ENCODE measurements around the gene LDLRAD3.

The LDLRAD3 gene

GRCh38 chr11:35923452-35923851, 20.4 kb upstream of the LDLRAD3 start:
- H3K4me3 ChIP-seq (ENCODE audit: low read length) = no peak overlapping the region
- DNase-seq (ENCODE audit: low read depth, low spot score) = no peak

DNA sequence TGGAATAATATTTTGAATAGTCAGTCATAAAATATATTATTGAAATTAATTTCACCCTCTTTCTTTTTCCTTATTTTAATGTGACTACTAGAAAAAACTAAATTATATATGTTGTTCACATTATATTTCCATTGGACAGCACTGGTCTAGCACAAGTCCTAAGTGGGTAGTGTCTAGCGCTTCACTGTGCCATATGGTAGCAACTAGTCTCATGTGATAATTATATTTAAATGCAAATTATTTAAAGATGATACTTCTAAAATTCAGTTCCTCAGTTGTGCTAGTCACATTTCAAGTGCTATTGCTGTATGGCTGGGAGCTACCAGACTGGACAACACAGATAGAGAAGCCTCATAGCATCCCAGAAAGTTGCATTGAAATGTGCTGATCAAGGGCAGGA, 19.1 kb upstream of the LDLRAD3 start:
- no peak for DNase-seq (ENCODE audit: low read depth, low spot score)
- H3K4me3 ChIP-seq (ENCODE audit: low read length) = no peak overlapping the region

DNA sequence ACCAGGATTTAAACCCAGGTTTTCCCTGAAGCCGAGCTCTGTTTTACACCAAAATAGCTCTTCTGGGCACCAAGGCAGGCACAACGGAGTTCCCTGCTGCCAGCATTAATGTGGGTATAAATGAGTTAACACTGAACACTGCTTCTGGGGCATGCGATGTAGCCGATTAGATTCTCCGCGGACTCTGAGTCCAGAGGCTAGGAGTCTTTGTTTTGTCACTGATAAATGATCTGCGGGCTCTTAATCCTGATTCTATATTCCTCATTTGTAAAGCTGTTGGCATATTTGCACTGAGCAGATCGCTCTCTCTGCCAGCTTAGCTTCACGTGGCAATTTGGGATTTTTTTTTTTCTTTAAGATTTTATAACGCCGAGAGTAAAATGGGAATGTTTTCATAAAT, 16.8 kb upstream of the LDLRAD3 start:
- no peak for DNase-seq (ENCODE audit: low read depth, low spot score)
- H3K4me3 ChIP-seq (ENCODE audit: low read length) = no peak overlapping the region

- H3K4me3 ChIP-seq (ENCODE audit: low read length) = no peak overlapping the region
- no peak for DNase-seq (ENCODE audit: low read depth, low spot score)
These were observed 16.2 kb upstream of the LDLRAD3 start for GRCh38 chr11:35927682-35928081.

DNA sequence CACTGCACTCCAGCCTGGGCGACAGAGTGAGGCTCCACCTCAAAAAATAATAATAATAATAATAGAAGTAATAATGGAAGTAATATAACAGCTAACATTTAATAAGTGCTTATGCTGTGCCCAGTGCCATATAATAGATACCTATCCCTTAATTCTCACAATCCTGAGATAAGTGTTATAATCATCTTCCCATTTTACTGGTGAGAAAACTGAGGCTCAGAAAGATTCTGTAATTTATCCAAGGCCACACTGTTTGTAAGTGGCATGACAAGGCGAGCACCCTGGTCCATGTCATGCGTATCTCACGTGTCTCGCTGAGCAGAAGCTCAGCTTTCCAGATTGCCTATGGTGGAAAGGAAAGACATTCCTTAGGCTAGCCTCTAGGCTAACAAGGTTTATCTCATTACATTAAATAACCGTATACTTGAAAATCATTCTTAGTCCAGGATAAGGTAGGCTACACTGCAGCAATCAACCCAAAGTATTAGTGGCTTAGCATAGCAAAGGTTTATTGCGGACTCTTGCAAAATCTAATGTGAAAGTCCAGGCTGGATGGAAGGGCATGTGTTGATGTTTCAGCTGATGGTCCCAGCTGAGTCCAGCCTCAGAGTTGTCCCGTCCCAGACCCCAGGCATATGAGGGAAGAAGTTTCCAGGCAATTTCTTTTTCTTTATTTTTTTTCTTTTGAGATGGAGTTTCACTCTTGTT, 15.0 kb upstream of the LDLRAD3 start:
- H3K4me3 ChIP-seq (ENCODE audit: low read length) = no peak overlapping the region
- no peak for DNase-seq (ENCODE audit: low read depth, low spot score)

- DNase-seq (ENCODE audit: low read depth, low spot score) = no peak
- no peak overlapping the region for H3K4me3 ChIP-seq (ENCODE audit: low read length)
These were observed 13.4 kb upstream of the LDLRAD3 start for GRCh38 chr11:35930466-35930865.

GRCh38 chr11:35932121-35932520, 11.7 kb upstream of the LDLRAD3 start:
- H3K4me3 ChIP-seq (ENCODE audit: low read length) = no peak overlapping the region
- DNase-seq (ENCODE audit: low read depth, low spot score) = no peak

- no peak for DNase-seq (ENCODE audit: low read depth, low spot score)
- no peak overlapping the region for H3K4me3 ChIP-seq (ENCODE audit: low read length)
These were observed 11.1 kb upstream of the LDLRAD3 start for GRCh38 chr11:35932681-35933319.

DNA sequence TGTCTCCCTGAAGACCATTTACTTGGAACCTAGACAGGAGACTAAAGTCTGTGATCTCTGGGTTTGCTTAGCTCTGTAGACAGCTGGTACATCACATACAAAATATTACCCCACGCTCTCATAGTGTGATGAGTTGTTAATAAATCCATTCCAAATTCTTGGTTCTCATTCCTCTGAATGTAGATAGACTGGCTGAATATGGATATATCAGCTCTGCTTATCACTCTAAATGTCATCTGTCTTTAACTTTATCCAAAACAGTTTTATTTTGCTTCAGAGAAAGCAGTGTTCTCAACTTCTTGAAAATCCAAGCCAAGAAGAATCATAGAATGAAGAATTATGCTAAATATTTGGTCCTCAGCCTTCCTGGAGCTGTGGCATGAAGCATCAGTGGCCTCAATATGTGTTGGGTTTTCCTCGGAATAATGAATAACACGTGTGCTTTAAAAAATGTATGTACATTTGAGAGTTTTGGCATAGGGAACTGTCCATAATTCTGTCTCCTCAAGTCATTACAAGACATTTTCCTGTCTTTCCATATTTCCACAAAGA, 10.5 kb upstream of the LDLRAD3 start:
- H3K4me3 ChIP-seq (ENCODE audit: low read length) = no peak overlapping the region
- no peak for DNase-seq (ENCODE audit: low read depth, low spot score)

DNA sequence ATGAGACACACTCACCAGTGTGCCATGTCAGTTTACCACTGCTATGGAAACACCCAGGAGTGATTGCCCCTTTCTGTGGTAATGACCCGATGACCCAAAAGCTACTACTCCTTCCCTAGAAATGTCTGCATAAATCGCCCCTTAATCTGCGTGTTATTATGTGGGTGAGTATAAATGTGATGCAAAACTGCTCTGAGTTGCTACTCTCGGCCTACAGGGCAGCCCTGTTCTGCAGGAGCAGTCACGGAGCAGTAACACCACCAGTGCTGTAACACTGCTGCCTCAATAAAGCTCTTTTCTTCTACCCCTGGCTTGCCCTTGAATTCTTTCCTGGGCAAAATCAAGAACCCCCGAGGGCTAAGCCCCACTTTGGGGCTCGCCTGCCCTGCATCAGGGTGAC, 9.6 kb upstream of the LDLRAD3 start:
- DNase-seq (ENCODE audit: low read depth, low spot score) = no peak
- no peak overlapping the region for H3K4me3 ChIP-seq (ENCODE audit: low read length)

- no peak overlapping the region for H3K4me3 ChIP-seq (ENCODE audit: low read length)
- no peak for DNase-seq (ENCODE audit: low read depth, low spot score)
These were observed 8.9 kb upstream of the LDLRAD3 start for GRCh38 chr11:35934981-35935380.

DNA sequence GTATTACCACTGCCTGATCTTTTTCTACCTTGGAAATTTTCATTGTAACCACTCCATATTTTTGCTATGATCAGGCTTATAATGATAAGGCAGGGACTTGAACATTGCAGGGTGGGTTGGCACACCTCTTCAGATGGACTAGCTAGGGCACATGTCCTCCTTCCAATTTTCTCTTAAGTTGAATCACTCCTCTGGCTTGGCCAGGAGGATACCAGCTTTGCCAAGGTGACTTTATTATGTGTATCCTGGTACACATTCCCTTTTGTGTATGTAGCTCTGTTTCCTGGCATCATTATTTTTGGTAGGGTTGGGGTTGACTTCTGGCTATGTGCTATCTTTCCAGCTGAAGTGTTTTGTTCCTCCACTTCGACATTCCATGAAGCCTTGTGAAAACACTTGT, 8.5 kb upstream of the LDLRAD3 start:
- no peak for DNase-seq (ENCODE audit: low read depth, low spot score)
- H3K4me3 ChIP-seq (ENCODE audit: low read length) = no peak overlapping the region

DNA sequence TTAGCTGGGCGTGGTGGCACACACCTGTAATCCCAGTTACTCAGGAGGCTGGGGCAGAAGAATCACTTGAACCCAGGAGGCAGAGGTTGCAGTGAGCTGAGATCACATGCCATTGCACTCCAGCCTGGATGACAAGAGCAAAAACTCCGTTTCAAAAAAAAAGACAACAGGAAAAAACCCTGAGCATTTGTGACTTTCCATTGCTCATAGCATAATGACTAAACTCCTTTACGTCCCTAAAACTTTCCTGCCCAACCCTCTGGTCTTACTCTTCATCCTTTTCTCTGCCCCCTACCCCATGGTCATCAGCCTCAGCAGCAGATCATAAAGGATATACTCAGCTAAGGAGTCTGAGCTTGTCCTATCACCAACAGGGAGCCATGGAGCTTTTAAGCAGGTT, 6.8 kb upstream of the LDLRAD3 start:
- DNase-seq (ENCODE audit: low read depth, low spot score) = no peak
- no peak overlapping the region for H3K4me3 ChIP-seq (ENCODE audit: low read length)

DNA sequence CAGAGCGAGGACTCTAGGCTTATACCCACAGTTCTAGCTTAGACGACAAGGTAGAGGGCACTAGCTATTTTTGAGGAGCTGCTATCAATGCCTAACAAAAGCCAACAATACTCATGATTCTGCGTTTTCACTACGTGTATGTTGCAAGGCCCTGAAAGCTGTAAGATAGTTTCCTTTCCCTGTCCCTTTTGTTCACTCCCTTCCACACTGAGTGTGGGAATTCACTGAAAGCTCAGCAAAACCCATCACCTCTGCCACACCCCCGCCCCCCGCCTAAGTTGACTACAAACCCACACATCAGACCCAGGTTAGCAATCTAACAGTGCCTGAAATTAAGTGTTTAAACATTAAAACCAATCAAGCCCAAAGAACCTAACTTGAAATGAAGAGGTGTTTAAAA, 6.2 kb upstream of the LDLRAD3 start:
- H3K4me3 ChIP-seq (ENCODE audit: low read length) = no peak overlapping the region
- DNase-seq (ENCODE audit: low read depth, low spot score) = no peak

DNA sequence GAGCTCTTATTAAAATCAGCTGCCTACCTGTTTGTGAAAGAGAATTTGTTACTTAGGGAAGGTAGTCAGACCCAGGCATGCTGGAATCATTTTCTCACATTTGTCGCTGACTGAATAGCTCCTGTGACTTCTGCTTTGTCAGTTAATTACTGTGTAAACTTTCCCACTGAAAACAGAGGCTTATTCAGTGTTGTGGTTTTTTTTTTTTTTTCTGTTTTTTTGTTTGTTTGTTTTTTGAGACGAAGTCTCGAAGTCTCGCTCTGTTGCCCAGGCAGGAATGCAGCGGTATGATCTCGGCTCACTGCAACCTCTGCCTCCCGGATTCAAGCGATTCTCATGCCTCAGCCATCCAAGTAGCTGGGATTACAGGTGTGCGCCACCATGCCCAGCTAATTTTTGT, 5.6 kb upstream of the LDLRAD3 start:
- H3K4me3 ChIP-seq (ENCODE audit: low read length) = no peak overlapping the region
- no peak for DNase-seq (ENCODE audit: low read depth, low spot score)

DNA sequence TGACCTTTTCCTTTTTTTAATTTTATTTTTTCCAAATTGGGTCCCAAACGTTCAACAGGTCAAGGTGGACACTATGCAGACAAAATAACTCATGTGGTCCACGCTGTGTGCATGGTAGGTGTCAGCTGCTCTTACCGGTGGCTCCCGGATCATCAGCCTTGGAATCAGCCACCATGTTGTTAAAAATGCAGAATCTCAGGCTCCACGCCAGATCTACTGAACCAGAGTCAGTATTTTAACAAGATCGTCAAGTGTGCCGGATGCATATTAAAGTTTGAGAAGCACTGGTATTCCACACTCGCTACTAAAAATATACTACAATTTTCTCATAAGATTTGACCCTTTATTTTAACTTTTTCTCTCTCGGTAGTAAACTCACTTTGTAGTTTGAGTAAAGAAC, 553 bp upstream of the LDLRAD3 start:
- H3K4me3 ChIP-seq (ENCODE audit: low read length) = no peak overlapping the region
- DNase-seq (ENCODE audit: low read depth, low spot score) = no peak

GRCh38 chr11:35944503-35945136, 758 bp downstream of the LDLRAD3 start:
- DNase-seq (ENCODE audit: low read depth, low spot score) = no peak

DNA sequence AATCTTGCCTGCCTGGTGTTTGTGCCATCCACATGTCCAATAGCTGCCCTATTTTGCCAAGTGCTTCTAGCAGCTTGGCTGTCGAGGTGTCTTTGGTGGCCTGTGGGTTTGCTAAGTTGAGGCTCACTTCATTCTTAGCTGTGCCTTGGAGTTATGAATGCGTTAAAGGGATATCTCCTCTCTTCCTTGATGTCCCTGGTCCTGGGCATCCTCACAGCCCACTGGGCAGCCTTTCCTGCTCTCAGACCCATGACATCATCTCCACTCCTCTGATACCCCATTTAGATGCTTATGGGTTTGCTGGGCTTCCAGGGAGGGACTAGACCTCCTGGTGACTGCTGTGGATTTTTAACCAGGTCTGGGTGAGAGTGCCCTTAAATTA, 1.3 kb downstream of the LDLRAD3 start:
- DNase-seq (ENCODE audit: low read depth, low spot score) = no peak
- no peak overlapping the region for H3K4me3 ChIP-seq (ENCODE audit: low read length)

More at GRCh38 chr11:35944503-35945136, 758 bp downstream of the LDLRAD3 start:
- H3K4me3 ChIP-seq (ENCODE audit: low read length) = no peak overlapping the region

- no peak overlapping the region for H3K4me3 ChIP-seq (ENCODE audit: low read length)
- no peak for DNase-seq (ENCODE audit: low read depth, low spot score)
These were observed 2.9 kb downstream of the LDLRAD3 start for GRCh38 chr11:35946766-35947165.

- no peak overlapping the region for H3K4me3 ChIP-seq (ENCODE audit: low read length)
- DNase-seq (ENCODE audit: low read depth, low spot score) = no peak
These were observed 3.6 kb downstream of the LDLRAD3 start for GRCh38 chr11:35947437-35947836.
